HepG2 (cell line): ENCODE measurements around the gene TRAF5. TPM values are rescaled to one million over a fixed set of nuclear protein-coding genes. Genes with fewer than 3 reads are reported as not detected.

Experiments used
- AGO2 ChIP-seq: fragments of 200-400 bp; formaldehyde crosslinking; optimal IDR thresholded peaks from 2 replicates; pipeline ENCODE3; 2017; ENCODE audit warnings: mild to moderate bottlenecking, low read depth, low read length, moderate library complexity
- ARNT ChIP-seq: fragments of 450-650 bp; IDR thresholded peaks from 2 replicates; pipeline ENCODE4 v1.6.1; 2017
- ATF4 ChIP-seq, 2 experiments: fragments of 450-650 bp in 1 of 2; sonication (generic) in 1 of 2; formaldehyde crosslinking; IDR thresholded peaks; 2 replicates each; pipeline versions ENCODE4 v1.5.0 to v1.8.0; 2020 to 2022; ENCODE audit warnings: mild to moderate bottlenecking in 1 of 2, missing genetic modification reagents in 1 of 2
- HNRNPUL1 ChIP-seq: fragments of 200-400 bp; formaldehyde crosslinking; IDR thresholded peaks from 2 replicates; pipeline ENCODE4 v1.6.1; 2017; ENCODE audit warnings: low read depth, mild to moderate bottlenecking, low read length, moderate library complexity
- JDP2 ChIP-seq: sonication (generic); formaldehyde crosslinking; IDR thresholded peaks from 2 replicates; pipeline ENCODE4 v1.8.1; 2022; ENCODE audit warnings: missing genetic modification reagents, borderline replicate concordance
- MIER2 ChIP-seq: IDR thresholded peaks from 2 replicates; pipeline ENCODE4 v1.6.1; 2016; ENCODE audit warnings: missing biosample characterization, missing genetic modification reagents
- NRL ChIP-seq: sonication (generic); formaldehyde crosslinking; IDR thresholded peaks from 2 replicates; pipeline ENCODE4 v1.5.0; 2020; ENCODE audit warnings: missing genetic modification reagents, mild to moderate bottlenecking, moderate library complexity, borderline replicate concordance
- RBM22 ChIP-seq: fragments of 200-400 bp; formaldehyde crosslinking; optimal IDR thresholded peaks from 2 replicates; pipeline ENCODE3; 2017; ENCODE audit warnings: mild to moderate bottlenecking, low read length, moderate library complexity
- RFX5 ChIP-seq: IDR thresholded peaks from 2 replicates; pipeline ENCODE4 v1.6.1; 2011; ENCODE audit warnings: low read depth, low read length, improper control_type of control experiment
- SP140L ChIP-seq: sonication (generic); formaldehyde crosslinking; IDR thresholded peaks from 2 replicates; pipeline ENCODE4 v1.4.0; 2020; ENCODE audit warnings: missing genetic modification reagents, borderline replicate concordance
- UBTF ChIP-seq: sonication (generic); formaldehyde crosslinking; IDR thresholded peaks from 2 replicates; pipeline ENCODE4 v1.4.0; 2020; ENCODE audit warnings: mild to moderate bottlenecking, missing genetic modification reagents
- ZMAT3 ChIP-seq: sonication (generic); formaldehyde crosslinking; conservative IDR thresholded peaks from 2 replicates; pipeline ENCODE4 v1.7.0; 2021; ENCODE audit warnings: missing genetic modification reagents
- ZNF34 ChIP-seq: sonication (generic); formaldehyde crosslinking; IDR thresholded peaks from 2 replicates; pipeline ENCODE4 v1.4.0; 2020; ENCODE audit warnings: mild to moderate bottlenecking, missing genetic modification reagents, borderline replicate concordance
- ZNF772 ChIP-seq: sonication (generic); formaldehyde crosslinking; IDR thresholded peaks from 2 replicates; pipeline ENCODE4 v1.5.0; 2020; ENCODE audit warnings: mild to moderate bottlenecking, missing genetic modification reagents
- ZNF891 ChIP-seq: sonication (generic); formaldehyde crosslinking; IDR thresholded peaks from 2 replicates; pipeline ENCODE4 v1.5.0; 2020; ENCODE audit warnings: mild to moderate bottlenecking, missing genetic modification reagents
- polyA plus RNA-seq, 8 experiments: library from polyadenylated mRNA; depleted of rRNA in 3 of 8; stranded (reverse) in 7 of 8; unstranded in 1 of 8; fragments of >200 nt; fragmentation: Illumina TruSeq in 4 of 8; extraction: Trizol in 4 of 8; gene quantifications; 2 replicates each; pipeline versions ENCODE4 v1.2.1 to v1.2.3, GENCODE V29; 2011 to 2016; ENCODE audit warnings: low read depth in 4 of 8, missing spikeins in 1 of 8, mixed read lengths in 1 of 8; ENCODE audit not compliant: insufficient read depth in 1 of 8
- total RNA-seq, 5 experiments: library from RNA; depleted of rRNA; stranded (reverse); fragments of >200 nt; fragmentation: Illumina TruSeq; extraction: Trizol; gene quantifications; 2 replicates each; pipeline ENCODE4 v1.2.3, GENCODE V29; 2016; ENCODE audit warnings: low read depth in 1 of 5
- TF ChIP-seq, protein P1 (sequence below): sonication (generic); formaldehyde crosslinking; IDR thresholded peaks from 2 replicates; pipeline ENCODE4 v1.8.0; 2022; ENCODE audit warnings: mild to moderate bottlenecking, missing genetic modification reagents, moderate library complexity
- TF ChIP-seq, protein P2 (sequence below): sonication (generic); formaldehyde crosslinking; IDR thresholded peaks from 2 replicates; pipeline ENCODE4 v1.4.0; 2020; ENCODE audit warnings: missing genetic modification reagents
- TF ChIP-seq, protein P3 (sequence below): IDR thresholded peaks from 2 replicates; pipeline ENCODE4 v1.6.1; 2016; ENCODE audit warnings: low read depth

Gene TRAF5
- total and polyA plus RNA-seq, 2 of the 13 experiments (the other 11 are each of a cell fraction or from before 2014, with no cell fraction given) = 0.27 to 1.6 TPM

DNA sequence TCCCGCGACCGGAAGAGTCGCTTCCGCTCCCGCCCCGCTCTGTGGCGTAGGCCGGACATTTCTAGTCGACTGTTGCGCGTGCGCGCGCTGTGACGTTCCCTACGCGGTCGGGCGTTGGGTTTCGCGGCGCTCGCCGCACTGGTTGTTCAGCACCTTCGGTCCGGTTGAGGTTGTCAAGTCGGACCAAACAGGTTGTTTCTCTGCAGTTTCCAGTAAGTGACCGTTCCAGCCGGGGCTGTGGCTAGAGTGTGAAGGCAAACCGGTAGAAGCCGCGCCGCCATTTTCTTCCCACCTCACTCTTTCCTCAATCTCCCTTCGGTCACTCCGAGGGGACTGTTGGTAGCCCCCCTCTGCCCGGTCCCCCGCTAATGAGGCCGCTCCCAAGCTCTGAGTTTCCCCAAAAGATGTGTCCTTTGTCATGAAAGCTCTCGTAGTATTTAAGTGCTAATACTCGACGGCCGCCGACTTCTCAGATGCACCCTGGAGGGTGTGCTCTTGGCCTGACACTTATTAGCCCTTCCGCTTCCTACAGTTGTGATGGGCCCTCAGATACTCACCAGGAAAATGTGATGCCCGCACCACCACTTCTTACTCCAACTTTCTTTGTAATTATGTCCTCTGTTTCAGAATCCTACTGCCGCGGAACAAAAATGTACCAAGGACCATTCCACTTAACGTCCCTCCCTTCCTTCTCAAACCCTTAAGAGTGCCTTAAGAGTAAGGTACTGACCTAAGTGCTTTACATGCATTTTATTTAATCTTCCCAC lies 56.3 kb downstream of the TRAF5 start (continued):
- TF ChIP-seq RFX5 (no peak), UBTF (CRISPR knock-in tag) (peak; percentile 71), RBM22 (no peak), ATF4 (CRISPR knock-in tag; IDR thresholded peaks at IDR 0.05) (no peak; a peak in 1 of 4 replicates), ARNT (no peak), SP140L (CRISPR knock-in tag) (0 out of 2 replicates have a peak, but pooled peaks have one; percentile 51), ZNF34 (CRISPR knock-in tag) (no peak), ZNF891 (peak; percentile 90), NRL (CRISPR knock-in tag) (peak; percentile 86; the same call in 1 of the 2 replicates), MIER2 (CRISPR knock-in tag) (no peak), JDP2 (CRISPR knock-in tag) (no peak), ZMAT3 (CRISPR knock-in tag) (peak; percentile 86), ZNF772 (CRISPR knock-in tag) (peak; percentile 86), AGO2 (peak; percentile 50), HNRNPUL1 (no peak)
- TF ChIP-seq, protein P1, sequence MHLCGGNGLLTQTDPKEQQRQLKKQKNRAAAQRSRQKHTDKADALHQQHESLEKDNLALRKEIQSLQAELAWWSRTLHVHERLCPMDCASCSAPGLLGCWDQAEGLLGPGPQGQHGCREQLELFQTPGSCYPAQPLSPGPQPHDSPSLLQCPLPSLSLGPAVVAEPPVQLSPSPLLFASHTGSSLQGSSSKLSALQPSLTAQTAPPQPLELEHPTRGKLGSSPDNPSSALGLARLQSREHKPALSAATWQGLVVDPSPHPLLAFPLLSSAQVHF = peak; percentile 84; the same call in 1 of the 2 replicates
- TF ChIP-seq, protein P2, sequence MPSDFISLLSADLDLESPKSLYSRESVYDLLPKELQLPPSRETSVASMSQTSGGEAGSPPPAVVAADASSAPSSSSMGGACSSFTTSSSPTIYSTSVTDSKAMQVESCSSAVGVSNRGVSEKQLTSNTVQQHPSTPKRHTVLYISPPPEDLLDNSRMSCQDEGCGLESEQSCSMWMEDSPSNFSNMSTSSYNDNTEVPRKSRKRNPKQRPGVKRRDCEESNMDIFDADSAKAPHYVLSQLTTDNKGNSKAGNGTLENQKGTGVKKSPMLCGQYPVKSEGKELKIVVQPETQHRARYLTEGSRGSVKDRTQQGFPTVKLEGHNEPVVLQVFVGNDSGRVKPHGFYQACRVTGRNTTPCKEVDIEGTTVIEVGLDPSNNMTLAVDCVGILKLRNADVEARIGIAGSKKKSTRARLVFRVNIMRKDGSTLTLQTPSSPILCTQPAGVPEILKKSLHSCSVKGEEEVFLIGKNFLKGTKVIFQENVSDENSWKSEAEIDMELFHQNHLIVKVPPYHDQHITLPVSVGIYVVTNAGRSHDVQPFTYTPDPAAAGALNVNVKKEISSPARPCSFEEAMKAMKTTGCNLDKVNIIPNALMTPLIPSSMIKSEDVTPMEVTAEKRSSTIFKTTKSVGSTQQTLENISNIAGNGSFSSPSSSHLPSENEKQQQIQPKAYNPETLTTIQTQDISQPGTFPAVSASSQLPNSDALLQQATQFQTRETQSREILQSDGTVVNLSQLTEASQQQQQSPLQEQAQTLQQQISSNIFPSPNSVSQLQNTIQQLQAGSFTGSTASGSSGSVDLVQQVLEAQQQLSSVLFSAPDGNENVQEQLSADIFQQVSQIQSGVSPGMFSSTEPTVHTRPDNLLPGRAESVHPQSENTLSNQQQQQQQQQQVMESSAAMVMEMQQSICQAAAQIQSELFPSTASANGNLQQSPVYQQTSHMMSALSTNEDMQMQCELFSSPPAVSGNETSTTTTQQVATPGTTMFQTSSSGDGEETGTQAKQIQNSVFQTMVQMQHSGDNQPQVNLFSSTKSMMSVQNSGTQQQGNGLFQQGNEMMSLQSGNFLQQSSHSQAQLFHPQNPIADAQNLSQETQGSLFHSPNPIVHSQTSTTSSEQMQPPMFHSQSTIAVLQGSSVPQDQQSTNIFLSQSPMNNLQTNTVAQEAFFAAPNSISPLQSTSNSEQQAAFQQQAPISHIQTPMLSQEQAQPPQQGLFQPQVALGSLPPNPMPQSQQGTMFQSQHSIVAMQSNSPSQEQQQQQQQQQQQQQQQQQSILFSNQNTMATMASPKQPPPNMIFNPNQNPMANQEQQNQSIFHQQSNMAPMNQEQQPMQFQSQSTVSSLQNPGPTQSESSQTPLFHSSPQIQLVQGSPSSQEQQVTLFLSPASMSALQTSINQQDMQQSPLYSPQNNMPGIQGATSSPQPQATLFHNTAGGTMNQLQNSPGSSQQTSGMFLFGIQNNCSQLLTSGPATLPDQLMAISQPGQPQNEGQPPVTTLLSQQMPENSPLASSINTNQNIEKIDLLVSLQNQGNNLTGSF (CRISPR knock-in tag) = peak; percentile 59; the same call in 1 of the 2 replicates
- TF ChIP-seq, protein P3, sequence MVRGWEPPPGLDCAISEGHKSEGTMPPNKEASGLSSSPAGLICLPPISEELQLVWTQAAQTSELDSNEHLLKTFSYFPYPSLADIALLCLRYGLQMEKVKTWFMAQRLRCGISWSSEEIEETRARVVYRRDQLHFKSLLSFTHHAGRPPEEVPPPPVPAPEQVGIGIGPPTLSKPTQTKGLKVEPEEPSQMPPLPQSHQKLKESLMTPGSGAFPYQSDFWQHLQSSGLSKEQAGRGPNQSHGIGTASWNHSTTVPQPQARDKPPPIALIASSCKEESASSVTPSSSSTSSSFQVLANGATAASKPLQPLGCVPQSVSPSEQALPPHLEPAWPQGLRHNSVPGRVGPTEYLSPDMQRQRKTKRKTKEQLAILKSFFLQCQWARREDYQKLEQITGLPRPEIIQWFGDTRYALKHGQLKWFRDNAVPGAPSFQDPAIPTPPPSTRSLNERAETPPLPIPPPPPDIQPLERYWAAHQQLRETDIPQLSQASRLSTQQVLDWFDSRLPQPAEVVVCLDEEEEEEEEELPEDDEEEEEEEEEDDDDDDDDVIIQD (CRISPR knock-in tag) = no peak; the same call in 1 of the 2 replicates
